ENCODE results near the gene CLCN4.

Gene CLCN4

DNA sequence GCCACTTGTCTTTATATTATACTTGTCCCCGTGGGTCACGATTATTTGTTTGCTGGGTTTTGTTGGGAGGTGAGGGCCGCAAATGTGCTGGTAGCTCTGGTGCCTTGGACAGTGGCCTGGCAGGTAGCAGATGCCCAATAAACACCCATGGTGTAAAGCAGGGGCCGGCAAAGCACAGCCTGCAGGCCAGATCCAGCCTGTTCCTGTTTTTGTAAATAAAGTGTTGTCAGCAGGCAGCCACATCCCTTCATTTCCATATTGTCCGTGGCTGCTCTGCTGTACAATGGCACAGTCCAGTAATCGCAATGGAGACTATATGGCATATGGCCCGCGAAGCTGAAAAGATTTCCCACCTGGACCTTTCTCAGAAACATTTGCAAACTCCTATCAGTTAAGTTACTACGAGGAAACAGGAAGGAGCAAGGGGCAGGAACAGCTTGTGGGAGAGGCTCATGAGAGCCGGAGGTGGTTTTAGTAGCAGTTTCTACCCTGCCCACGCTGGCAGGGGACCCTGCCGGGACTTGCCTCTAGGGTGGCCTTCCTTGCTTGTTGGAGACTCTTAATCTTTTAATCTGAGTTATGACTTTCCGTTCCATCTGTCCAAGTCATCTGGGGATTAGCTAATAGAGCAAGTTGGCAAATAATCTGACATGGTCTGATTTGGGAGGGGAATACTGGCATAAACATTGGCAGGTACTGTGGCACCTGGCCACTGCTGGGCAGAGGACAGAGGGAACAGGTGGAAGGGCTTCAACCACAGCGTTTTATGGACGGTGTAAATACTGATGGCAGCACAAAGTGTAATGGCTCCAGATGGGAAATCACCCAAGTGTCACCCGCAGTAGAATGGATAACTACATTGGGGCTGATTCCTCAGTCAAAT, 19.6 kb downstream of the CLCN4 start:
- Histone ChIP-seq H2AFZ (ENCODE audit: low read length, unreplicated experiment) (no peak overlapping the region), H3K27ac (ENCODE audit: low read depth, low read length) (peak overlapping the region; percentile 67; the same call in 1 of the 2 replicates), H3K4me1 (ENCODE audit: control insufficient read depth, insufficient read depth, low read length, unreplicated experiment) (peaks cover 28% of the 10 kb centered on the region), H3K36me3 (ENCODE audit: insufficient read depth, low read length) (no peaks in the 10 kb centered on the region), H3K27me3 (ENCODE audit: insufficient read depth, low read length) (no peaks in the 10 kb centered on the region), H3K4me3 (ENCODE audit: low read depth, low read length) (no peak overlapping the region), H3K79me2 (ENCODE audit: control insufficient read depth, insufficient read depth, low read length, unreplicated experiment) (no peaks in the 10 kb centered on the region)

GRCh38 chrX:10177004-10177396, 20.2 kb downstream of the CLCN4 start:
- Histone ChIP-seq H2AFZ (ENCODE audit: low read length, unreplicated experiment) (no peak overlapping the region), H3K27me3 (ENCODE audit: insufficient read depth, low read length) (no peaks in the 10 kb centered on the region), H3K79me2 (ENCODE audit: control insufficient read depth, insufficient read depth, low read length, unreplicated experiment) (no peaks in the 10 kb centered on the region), H3K36me3 (ENCODE audit: insufficient read depth, low read length) (no peaks in the 10 kb centered on the region), H3K27ac (ENCODE audit: low read depth, low read length) (no peak overlapping the region), H3K4me1 (ENCODE audit: control insufficient read depth, insufficient read depth, low read length, unreplicated experiment) (peaks cover 28% of the 10 kb centered on the region), H3K4me3 (ENCODE audit: low read depth, low read length) (no peak overlapping the region)

DNA sequence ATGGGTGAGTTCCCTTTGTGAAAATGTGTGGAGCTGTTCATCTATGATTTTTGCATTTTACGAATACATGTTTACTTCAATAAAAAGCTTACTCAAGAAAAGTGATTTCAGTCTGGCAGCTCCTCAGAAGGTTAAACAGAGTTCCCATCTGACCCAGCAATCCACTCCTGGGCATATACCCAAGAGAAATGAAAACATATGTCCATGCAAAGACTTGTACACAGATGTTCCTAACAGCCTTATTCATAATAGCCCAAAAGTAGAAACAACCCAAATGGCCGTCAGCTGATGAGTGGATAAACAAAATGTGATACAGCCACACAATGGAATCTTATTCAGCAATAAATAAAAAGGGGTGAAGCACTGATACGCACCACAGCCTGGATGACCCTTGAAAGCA, 20.8 kb downstream of the CLCN4 start:
- H3K4me1 ChIP-seq (ENCODE audit: control insufficient read depth, insufficient read depth, low read length, unreplicated experiment): peaks cover 28% of the 10 kb centered on the region
- no peak overlapping the region for H3K4me3 ChIP-seq (ENCODE audit: low read depth, low read length)
- no peaks in the 10 kb centered on the region for H3K27me3 ChIP-seq (ENCODE audit: insufficient read depth, low read length)
- H3K27ac ChIP-seq (ENCODE audit: low read depth, low read length): no peak overlapping the region
- H3K79me2 ChIP-seq (ENCODE audit: control insufficient read depth, insufficient read depth, low read length, unreplicated experiment): no peaks in the 10 kb centered on the region
- no peak overlapping the region for H2AFZ ChIP-seq (ENCODE audit: low read length, unreplicated experiment)
- no peaks in the 10 kb centered on the region for H3K36me3 ChIP-seq (ENCODE audit: insufficient read depth, low read length)

GRCh38 chrX:10178866-10179463, 22.2 kb downstream of the CLCN4 start:
- H3K4me3 ChIP-seq (ENCODE audit: low read depth, low read length): no peak overlapping the region
- no peak overlapping the region for H3K27ac ChIP-seq (ENCODE audit: low read depth, low read length)
- no peaks in the 10 kb centered on the region for H3K79me2 ChIP-seq (ENCODE audit: control insufficient read depth, insufficient read depth, low read length, unreplicated experiment)
- H2AFZ ChIP-seq (ENCODE audit: low read length, unreplicated experiment): no peak overlapping the region
- peaks cover 17% of the 10 kb centered on the region for H3K4me1 ChIP-seq (ENCODE audit: control insufficient read depth, insufficient read depth, low read length, unreplicated experiment)
- H3K36me3 ChIP-seq (ENCODE audit: insufficient read depth, low read length): no peaks in the 10 kb centered on the region
- no peaks in the 10 kb centered on the region for H3K27me3 ChIP-seq (ENCODE audit: insufficient read depth, low read length)

DNA sequence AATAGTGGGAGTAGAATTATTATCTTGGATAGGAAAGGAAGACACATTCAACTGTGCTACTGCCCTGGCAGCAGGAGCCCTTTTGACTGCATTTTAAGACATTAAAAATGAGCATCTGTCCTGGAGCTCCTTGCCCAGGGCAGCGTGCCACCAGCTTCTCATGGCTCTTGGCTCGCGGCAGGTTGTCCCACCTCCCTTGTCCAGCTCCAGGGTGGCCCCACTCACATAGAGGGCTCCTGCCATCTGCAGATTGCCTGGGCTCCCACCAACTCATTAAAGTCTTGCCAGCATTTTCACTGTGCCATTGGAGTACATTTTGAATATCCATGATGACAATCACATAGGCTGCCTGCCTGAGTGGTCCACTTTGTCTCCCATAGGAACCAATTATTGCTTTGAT, 27.0 kb downstream of the CLCN4 start:
- H3K27ac ChIP-seq (ENCODE audit: low read depth, low read length): no peak overlapping the region
- H3K4me3 ChIP-seq (ENCODE audit: low read depth, low read length): no peak overlapping the region
- no peaks in the 10 kb centered on the region for H3K79me2 ChIP-seq (ENCODE audit: control insufficient read depth, insufficient read depth, low read length, unreplicated experiment)
- no peaks in the 10 kb centered on the region for H3K36me3 ChIP-seq (ENCODE audit: insufficient read depth, low read length)
- H3K4me1 ChIP-seq (ENCODE audit: control insufficient read depth, insufficient read depth, low read length, unreplicated experiment): no peaks in the 10 kb centered on the region
- no peak overlapping the region for H2AFZ ChIP-seq (ENCODE audit: low read length, unreplicated experiment)
- H3K27me3 ChIP-seq (ENCODE audit: insufficient read depth, low read length): no peaks in the 10 kb centered on the region

- no peaks in the 10 kb centered on the region for H3K27me3 ChIP-seq (ENCODE audit: insufficient read depth, low read length)
- H3K79me2 ChIP-seq (ENCODE audit: control insufficient read depth, insufficient read depth, low read length, unreplicated experiment): no peaks in the 10 kb centered on the region
- H3K4me3 ChIP-seq (ENCODE audit: low read depth, low read length): no peak overlapping the region
- no peak overlapping the region for H3K27ac ChIP-seq (ENCODE audit: low read depth, low read length)
- no peak overlapping the region for H2AFZ ChIP-seq (ENCODE audit: low read length, unreplicated experiment)
- no peaks in the 10 kb centered on the region for H3K4me1 ChIP-seq (ENCODE audit: control insufficient read depth, insufficient read depth, low read length, unreplicated experiment)
- H3K36me3 ChIP-seq (ENCODE audit: insufficient read depth, low read length): no peaks in the 10 kb centered on the region
Observed at GRCh38 chrX:10184411-10184810, 27.6 kb downstream of the CLCN4 start.

DNA sequence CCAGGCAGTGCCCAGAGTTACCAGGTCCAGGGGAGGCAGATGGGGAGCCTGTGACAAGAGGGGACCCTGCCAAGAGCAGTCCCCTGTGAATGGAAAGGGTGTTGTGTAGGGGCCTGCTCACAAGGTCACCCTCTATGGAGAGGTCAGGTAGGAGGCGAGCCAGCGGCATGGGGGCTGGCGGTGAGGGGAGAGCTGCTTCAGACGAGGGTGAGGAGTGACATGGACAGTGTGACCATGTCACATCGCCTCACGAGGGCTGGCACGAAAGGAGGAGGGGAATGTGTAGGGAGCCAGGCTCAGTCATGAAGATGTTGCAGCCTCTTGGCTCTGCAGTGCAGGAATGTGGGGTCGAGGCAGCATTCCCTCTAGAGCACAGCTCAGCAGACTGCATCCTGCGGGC, 29.6 kb downstream of the CLCN4 start:
- Histone ChIP-seq H3K79me2 (ENCODE audit: control insufficient read depth, insufficient read depth, low read length, unreplicated experiment) (no peaks in the 10 kb centered on the region), H3K4me1 (ENCODE audit: control insufficient read depth, insufficient read depth, low read length, unreplicated experiment) (peaks cover 6% of the 10 kb centered on the region), H2AFZ (ENCODE audit: low read length, unreplicated experiment) (no peak overlapping the region), H3K27me3 (ENCODE audit: insufficient read depth, low read length) (no peaks in the 10 kb centered on the region), H3K36me3 (ENCODE audit: insufficient read depth, low read length) (no peaks in the 10 kb centered on the region), H3K4me3 (ENCODE audit: low read depth, low read length) (no peak overlapping the region), H3K27ac (ENCODE audit: low read depth, low read length) (no peak overlapping the region)

DNA sequence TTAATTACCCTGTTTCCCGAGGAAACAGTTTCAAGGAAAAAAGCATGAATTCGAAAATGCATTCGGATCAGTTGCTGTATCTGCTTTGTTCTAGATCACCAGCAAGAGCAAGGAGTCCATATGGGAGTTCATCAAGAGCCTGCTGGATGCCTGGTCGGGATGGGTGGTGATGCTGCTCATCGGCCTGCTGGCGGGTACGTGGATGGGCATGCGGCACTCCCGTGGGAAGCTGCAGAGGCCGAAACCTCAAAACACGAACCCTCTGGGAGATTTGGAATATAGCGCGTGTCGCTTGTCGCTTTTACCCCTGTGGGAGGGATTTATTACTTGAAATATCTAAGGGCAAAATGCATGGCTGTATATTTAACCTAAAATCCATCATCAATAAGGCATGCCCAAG, 30.6 kb downstream of the CLCN4 start:
- H3K4me1 ChIP-seq (ENCODE audit: control insufficient read depth, insufficient read depth, low read length, unreplicated experiment): peaks cover 6% of the 10 kb centered on the region
- H3K36me3 ChIP-seq (ENCODE audit: insufficient read depth, low read length): no peaks in the 10 kb centered on the region
- no peak overlapping the region for H2AFZ ChIP-seq (ENCODE audit: low read length, unreplicated experiment)
- H3K4me3 ChIP-seq (ENCODE audit: low read depth, low read length): no peak overlapping the region
- H3K27ac ChIP-seq (ENCODE audit: low read depth, low read length): no peak overlapping the region
- H3K27me3 ChIP-seq (ENCODE audit: insufficient read depth, low read length): no peaks in the 10 kb centered on the region
- H3K79me2 ChIP-seq (ENCODE audit: control insufficient read depth, insufficient read depth, low read length, unreplicated experiment): no peaks in the 10 kb centered on the region

GRCh38 chrX:10189317-10190268, 32.8 kb downstream of the CLCN4 start:
- no peak overlapping the region for H2AFZ ChIP-seq (ENCODE audit: low read length, unreplicated experiment)
- no peaks in the 10 kb centered on the region for H3K36me3 ChIP-seq (ENCODE audit: insufficient read depth, low read length)
- peak overlapping the region; percentile 41; the same call in 1 of the 2 replicates for H3K27ac ChIP-seq (ENCODE audit: low read depth, low read length)
- H3K4me3 ChIP-seq (ENCODE audit: low read depth, low read length): no peak overlapping the region
- no peaks in the 10 kb centered on the region for H3K27me3 ChIP-seq (ENCODE audit: insufficient read depth, low read length)
- H3K4me1 ChIP-seq (ENCODE audit: control insufficient read depth, insufficient read depth, low read length, unreplicated experiment): peaks cover 6% of the 10 kb centered on the region
- no peaks in the 10 kb centered on the region for H3K79me2 ChIP-seq (ENCODE audit: control insufficient read depth, insufficient read depth, low read length, unreplicated experiment)

- no peaks in the 10 kb centered on the region for H3K27me3 ChIP-seq (ENCODE audit: insufficient read depth, low read length)
- no peaks in the 10 kb centered on the region for H3K79me2 ChIP-seq (ENCODE audit: control insufficient read depth, insufficient read depth, low read length, unreplicated experiment)
- peak overlapping the region; percentile 41; the same call in 1 of the 2 replicates for H3K27ac ChIP-seq (ENCODE audit: low read depth, low read length)
- H3K36me3 ChIP-seq (ENCODE audit: insufficient read depth, low read length): no peaks in the 10 kb centered on the region
- peaks cover 6% of the 10 kb centered on the region for H3K4me1 ChIP-seq (ENCODE audit: control insufficient read depth, insufficient read depth, low read length, unreplicated experiment)
- no peak overlapping the region for H2AFZ ChIP-seq (ENCODE audit: low read length, unreplicated experiment)
- no peak overlapping the region for H3K4me3 ChIP-seq (ENCODE audit: low read depth, low read length)
Observed at GRCh38 chrX:10190367-10190766, 33.6 kb downstream of the CLCN4 start.
